ENCODE measurements around the gene MOB3B. TPM values are rescaled to one million over a fixed set of nuclear protein-coding genes. Genes with fewer than 3 reads are reported as not detected.

The MOB3B gene
- total RNA-seq, 2 experiments from 2014 or later: 0.25 to 0.30 TPM

DNA sequence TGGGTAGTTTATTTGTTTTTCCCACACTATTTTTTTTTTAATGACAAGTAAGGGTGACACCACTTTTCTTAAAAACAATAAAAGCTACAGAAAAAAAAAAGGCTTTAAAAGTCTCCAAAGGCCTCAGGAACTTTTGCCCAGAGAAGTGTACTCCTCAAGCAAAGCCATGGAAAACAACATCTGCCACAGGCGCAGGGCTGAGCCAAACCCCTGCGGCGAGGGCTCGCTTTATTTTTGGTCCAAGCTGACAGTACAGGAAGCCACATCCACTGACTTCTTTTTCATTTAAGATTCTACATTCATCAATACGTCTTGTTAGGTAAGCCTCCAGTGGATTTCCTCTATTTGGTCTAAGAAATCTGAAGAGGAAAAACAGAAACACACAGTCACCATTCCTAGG lies 57.4 kb downstream of the MOB3B start:
- Mint-ChIP-seq H3K4me1 (ENCODE audit: low read depth) (no peaks in the 10 kb centered on the region), H3K27me3 (no peaks in the 10 kb centered on the region), H3K4me3 (no peak overlapping the region), H3K27ac (no peak overlapping the region), H3K9me3 (no peaks in the 10 kb centered on the region), H3K36me3 (ENCODE audit: low read depth) (no peaks in the 10 kb centered on the region)
- intact Hi-C loops (cut with DNase I, micrococcal nuclease): no loop called here
- TF ChIP-seq, protein P1, sequence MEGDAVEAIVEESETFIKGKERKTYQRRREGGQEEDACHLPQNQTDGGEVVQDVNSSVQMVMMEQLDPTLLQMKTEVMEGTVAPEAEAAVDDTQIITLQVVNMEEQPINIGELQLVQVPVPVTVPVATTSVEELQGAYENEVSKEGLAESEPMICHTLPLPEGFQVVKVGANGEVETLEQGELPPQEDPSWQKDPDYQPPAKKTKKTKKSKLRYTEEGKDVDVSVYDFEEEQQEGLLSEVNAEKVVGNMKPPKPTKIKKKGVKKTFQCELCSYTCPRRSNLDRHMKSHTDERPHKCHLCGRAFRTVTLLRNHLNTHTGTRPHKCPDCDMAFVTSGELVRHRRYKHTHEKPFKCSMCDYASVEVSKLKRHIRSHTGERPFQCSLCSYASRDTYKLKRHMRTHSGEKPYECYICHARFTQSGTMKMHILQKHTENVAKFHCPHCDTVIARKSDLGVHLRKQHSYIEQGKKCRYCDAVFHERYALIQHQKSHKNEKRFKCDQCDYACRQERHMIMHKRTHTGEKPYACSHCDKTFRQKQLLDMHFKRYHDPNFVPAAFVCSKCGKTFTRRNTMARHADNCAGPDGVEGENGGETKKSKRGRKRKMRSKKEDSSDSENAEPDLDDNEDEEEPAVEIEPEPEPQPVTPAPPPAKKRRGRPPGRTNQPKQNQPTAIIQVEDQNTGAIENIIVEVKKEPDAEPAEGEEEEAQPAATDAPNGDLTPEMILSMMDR (IDR thresholded peaks at IDR 0.05): no peak
- Histone ChIP-seq H3K4me1 (ENCODE audit: insufficient read depth, low read length) (no peaks in the 10 kb centered on the region), H3K27me3 (ENCODE audit: control insufficient read depth in 1 of 2, insufficient read depth in 2 of 2, low read length in 2 of 2) (no peaks in the 10 kb centered on the region), H3K9me3 (ENCODE audit: control insufficient read depth in 1 of 2, insufficient read depth in 1 of 2, low read length in 2 of 2) (no peaks in the 10 kb centered on the region), H3K36me3 (ENCODE audit: insufficient read depth, low read length) (no peaks in the 10 kb centered on the region), H3K27ac (ENCODE audit: low read depth in 1 of 2, low read length in 2 of 2) (no peak overlapping the region), H3K4me3 (ENCODE audit: low read length) (no peak overlapping the region)
- CTCF ChIA-PET: no interaction called here
- POLR2A ChIA-PET: no interaction called here
- ATAC-seq (ENCODE audit: poor library complexity): no peak
- no peak for DNase-seq

DNA sequence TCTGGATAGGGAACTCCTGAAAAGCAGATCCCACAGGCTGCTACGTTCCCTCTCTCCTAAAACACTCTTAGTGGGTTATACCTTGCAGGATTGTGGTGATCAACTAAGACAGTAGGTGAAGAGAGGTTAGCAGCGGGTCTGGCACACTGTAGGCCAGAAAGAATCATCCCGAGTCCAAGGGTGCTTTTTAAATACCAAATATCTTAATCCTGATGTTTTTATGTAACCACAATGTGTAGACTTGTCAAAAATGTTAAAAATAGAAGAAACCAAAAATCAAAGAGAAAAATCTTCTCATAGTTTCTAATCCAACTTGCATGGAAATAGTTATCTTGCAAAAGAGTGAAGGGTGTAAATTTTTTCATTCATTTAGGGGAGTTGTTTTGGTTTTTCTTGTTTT lies 57.8 kb downstream of the MOB3B start:
- no peak overlapping the region for H3K27ac Mint-ChIP-seq
- H3K27me3 Mint-ChIP-seq: no peaks in the 10 kb centered on the region
- no peak for ATAC-seq (ENCODE audit: poor library complexity)
- Histone ChIP-seq H3K27ac (ENCODE audit: low read depth in 1 of 2, low read length in 2 of 2) (no peak overlapping the region), H3K36me3 (ENCODE audit: insufficient read depth, low read length) (no peaks in the 10 kb centered on the region), H3K4me3 (ENCODE audit: low read length) (no peak overlapping the region), H3K9me3 (ENCODE audit: control insufficient read depth in 1 of 2, insufficient read depth in 1 of 2, low read length in 2 of 2) (no peaks in the 10 kb centered on the region), H3K27me3 (ENCODE audit: control insufficient read depth in 1 of 2, insufficient read depth in 2 of 2, low read length in 2 of 2) (no peaks in the 10 kb centered on the region), H3K4me1 (ENCODE audit: insufficient read depth, low read length) (no peaks in the 10 kb centered on the region)
- H3K4me3 Mint-ChIP-seq: no peak overlapping the region
- no peaks in the 10 kb centered on the region for H3K36me3 Mint-ChIP-seq (ENCODE audit: low read depth)
- TF ChIP-seq, protein P1 (IDR thresholded peaks at IDR 0.05): no peak
- no peaks in the 10 kb centered on the region for H3K9me3 Mint-ChIP-seq
- intact Hi-C loops (cut with DNase I, micrococcal nuclease): no loop called here
- CTCF ChIA-PET: no interaction called here
- no peak for DNase-seq
- no peaks in the 10 kb centered on the region for H3K4me1 Mint-ChIP-seq (ENCODE audit: low read depth)
- POLR2A ChIA-PET: no interaction called here

DNA sequence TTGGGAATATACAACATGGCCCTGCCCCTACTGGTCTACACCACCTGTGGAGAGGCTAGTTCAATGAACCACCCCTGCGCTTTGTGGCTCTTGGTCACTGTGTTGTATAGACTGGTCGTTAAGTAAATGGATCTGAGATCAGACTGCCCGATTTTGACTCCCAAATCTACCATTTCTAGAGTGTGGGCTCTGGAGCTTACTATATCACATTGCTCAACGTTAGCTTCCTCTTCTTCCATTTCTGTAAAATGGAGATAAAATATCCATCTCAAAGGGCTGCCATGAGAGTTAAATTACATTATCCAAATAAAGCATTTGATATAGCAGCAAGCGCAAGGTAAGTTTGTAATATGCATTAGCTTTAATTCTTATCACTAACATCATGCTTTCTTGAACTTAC lies 58.2 kb downstream of the MOB3B start:
- Histone ChIP-seq H3K4me3 (ENCODE audit: low read length) (no peak overlapping the region), H3K36me3 (ENCODE audit: insufficient read depth, low read length) (no peaks in the 10 kb centered on the region), H3K27me3 (ENCODE audit: control insufficient read depth in 1 of 2, insufficient read depth in 2 of 2, low read length in 2 of 2) (no peaks in the 10 kb centered on the region), H3K9me3 (ENCODE audit: control insufficient read depth in 1 of 2, insufficient read depth in 1 of 2, low read length in 2 of 2) (no peaks in the 10 kb centered on the region), H3K4me1 (ENCODE audit: insufficient read depth, low read length) (no peaks in the 10 kb centered on the region), H3K27ac (ENCODE audit: low read depth in 1 of 2, low read length in 2 of 2) (no peak overlapping the region)
- Mint-ChIP-seq H3K27ac (no peak overlapping the region), H3K9me3 (no peaks in the 10 kb centered on the region), H3K36me3 (ENCODE audit: low read depth) (no peaks in the 10 kb centered on the region), H3K4me1 (ENCODE audit: low read depth) (no peaks in the 10 kb centered on the region), H3K27me3 (no peaks in the 10 kb centered on the region), H3K4me3 (no peak overlapping the region)
- DNase-seq (no peak), ATAC-seq (ENCODE audit: poor library complexity) (no peak)
- ChIA-PET POLR2A (no interaction called here), CTCF (no interaction called here)
- TF ChIP-seq, protein P1 (IDR thresholded peaks at IDR 0.05): no peak
- intact Hi-C loops (cut with DNase I, micrococcal nuclease): no loop called here
